WTC11 (cell line): ENCODE results near the gene LYRM4. TPM values are rescaled to one million over a fixed set of nuclear protein-coding genes. Genes with fewer than 3 reads are reported as not detected.

ENCODE experiments used
- ATAC-seq: fragments of 200-7000 bp; cut with Tn5 transposase; 2 replicates; pipeline ENCODE4 v1.10.0; 2021; ENCODE audit warnings: mild to moderate bottlenecking, moderate library complexity
- CTCF ChIA-PET: fragments of 300-600 bp; sonication (Branson Sonifier 250); formaldehyde crosslinking; loops from one replicate; lab custom pipeline; 2021; ENCODE audit warnings: antibody characterized with exemption; lab: Charles Lee
- POLR2A ChIA-PET: fragments of 350-600 bp; sonication (Branson Sonifier 250); formaldehyde crosslinking; loops from one replicate; lab custom pipeline; 2021; ENCODE audit warnings: antibody characterized with exemption; lab: Charles Lee
- DNase-seq: peaks from one replicate; pipeline ENCODE4 v3.0.0; 2021; ENCODE audit warnings: low spot score
- H3K27ac Mint-ChIP-seq: 2 replicates; pipeline ENCODE4 v1.8.0; 2021; ENCODE audit warnings: mixed read lengths
- H3K27me3 Mint-ChIP-seq: 2 replicates; pipeline ENCODE4 v1.8.0; 2021; ENCODE audit warnings: low read depth, mild to moderate bottlenecking, moderate library complexity, mixed read lengths
- H3K36me3 Mint-ChIP-seq: 2 replicates; pipeline ENCODE4 v1.8.0; 2021; ENCODE audit warnings: mixed read lengths
- H3K4me1 Mint-ChIP-seq: 2 replicates; pipeline ENCODE4 v1.8.0; 2022; ENCODE audit warnings: mixed read lengths
- H3K4me3 Mint-ChIP-seq: 2 replicates; pipeline ENCODE4 v1.8.0; 2021; ENCODE audit warnings: mild to moderate bottlenecking, moderate library complexity, mixed read lengths
- H3K9me3 Mint-ChIP-seq: 2 replicates; pipeline ENCODE4 v1.8.0; 2021; ENCODE audit warnings: mixed read lengths
- ELF4 ChIP-seq: sonication (generic); formaldehyde crosslinking; IDR thresholded peaks from 2 replicates; pipeline ENCODE4 v1.8.1; 2022; ENCODE audit warnings: low read depth, mild to moderate bottlenecking, moderate library complexity, missing genetic modification reagents
- FOXJ3 ChIP-seq: sonication (generic); formaldehyde crosslinking; IDR thresholded peaks from 2 replicates; pipeline ENCODE4 v1.9.0; 2021; ENCODE audit warnings: missing genetic modification reagents, mild to moderate bottlenecking, borderline replicate concordance
- JUN ChIP-seq: sonication (generic); formaldehyde crosslinking; IDR thresholded peaks from 2 replicates; pipeline ENCODE4 v1.8.0; 2023; ENCODE audit warnings: mild to moderate bottlenecking, missing genetic modification reagents
- NFATC4 ChIP-seq: fragments of 250-450 bp; sonication (Bioruptor Pico); IDR thresholded peaks from 2 replicates; pipeline ENCODE4 v1.9.0; 2021; ENCODE audit warnings: mild to moderate bottlenecking
- NFYB ChIP-seq: sonication (generic); formaldehyde crosslinking; conservative IDR thresholded peaks from 2 replicates; pipeline ENCODE4 v1.8.0; 2022; ENCODE audit warnings: low read depth, missing genetic modification reagents
- NR1H2 ChIP-seq: sonication (generic); formaldehyde crosslinking; IDR thresholded peaks from 2 replicates; pipeline ENCODE4 v1.9.0; 2021; ENCODE audit warnings: mild to moderate bottlenecking, moderate library complexity, missing genetic modification reagents
- NR2C2 ChIP-seq: sonication (generic); formaldehyde crosslinking; IDR thresholded peaks from 2 replicates; pipeline ENCODE4 v1.8.0; 2022; ENCODE audit warnings: mild to moderate bottlenecking, missing genetic modification reagents
- NR3C1 ChIP-seq: sonication (generic); formaldehyde crosslinking; conservative IDR thresholded peaks from 2 replicates; pipeline ENCODE4 v1.8.1; 2023; ENCODE audit warnings: low read depth, mild to moderate bottlenecking, missing genetic modification reagents
- SMAD4 ChIP-seq: sonication (generic); formaldehyde crosslinking; IDR thresholded peaks from 2 replicates; pipeline ENCODE4 v1.8.0; 2022; ENCODE audit warnings: mild to moderate bottlenecking, missing genetic modification reagents
- TCF7 ChIP-seq: sonication (generic); formaldehyde crosslinking; IDR thresholded peaks from 2 replicates; pipeline ENCODE4 v1.8.0; 2022; ENCODE audit warnings: mild to moderate bottlenecking, low read depth, missing genetic modification reagents, moderate library complexity
- TEAD1 ChIP-seq: sonication (generic); formaldehyde crosslinking; IDR thresholded peaks from 2 replicates; pipeline ENCODE4 v1.8.0; 2022; ENCODE audit warnings: mild to moderate bottlenecking, missing genetic modification reagents
- TP53 ChIP-seq: sonication (generic); formaldehyde crosslinking; IDR thresholded peaks from 2 replicates; pipeline ENCODE4 v1.8.1; 2023; ENCODE audit warnings: mild to moderate bottlenecking, missing genetic modification reagents
- ZNF121 ChIP-seq: sonication (generic); formaldehyde crosslinking; IDR thresholded peaks from 2 replicates; pipeline ENCODE4 v1.8.0; 2023; ENCODE audit warnings: missing genetic modification reagents
- ZNF317 ChIP-seq: sonication (generic); formaldehyde crosslinking; IDR thresholded peaks from 2 replicates; pipeline ENCODE4 v1.8.1; 2023; ENCODE audit warnings: low read depth, mild to moderate bottlenecking, moderate library complexity, missing genetic modification reagents, borderline replicate concordance
- ZNF423 ChIP-seq: fragments of 250-450 bp; sonication (Bioruptor Pico); IDR thresholded peaks from 2 replicates; pipeline ENCODE4 v2.1.2; 2022; ENCODE audit warnings: mild to moderate bottlenecking, moderate library complexity
- total RNA-seq: library from RNA; stranded (reverse); gene quantifications from 3 replicates; pipeline ENCODE4 v1.2.3, GENCODE V29; 2021
- TF ChIP-seq, protein P1 (sequence below): fragments of 250-450 bp; sonication (Bioruptor Pico); conservative IDR thresholded peaks from 2 replicates; pipeline ENCODE4 v1.9.0; 2021; ENCODE audit warnings: mild to moderate bottlenecking
- TF ChIP-seq, protein P2 (sequence below): fragments of 250-450 bp; sonication (Bioruptor Pico); IDR thresholded peaks from 2 replicates; pipeline ENCODE4 v1.8.0; 2021; ENCODE audit warnings: mild to moderate bottlenecking
- TF ChIP-seq, protein P3 (sequence below): sonication (generic); formaldehyde crosslinking; IDR thresholded peaks from 2 replicates; pipeline ENCODE4 v1.8.1; 2023; ENCODE audit warnings: mild to moderate bottlenecking, missing genetic modification reagents, moderate library complexity
- TF ChIP-seq, protein P4 (sequence below): sonication (generic); formaldehyde crosslinking; IDR thresholded peaks from 2 replicates; pipeline ENCODE4 v1.8.1; 2022; ENCODE audit warnings: mild to moderate bottlenecking, missing genetic modification reagents, moderate library complexity, borderline replicate concordance
- TF ChIP-seq, protein P5 (sequence below): fragments of 250-450 bp; sonication (Bioruptor Pico); IDR thresholded peaks from 2 replicates; pipeline ENCODE4 v2.1.2; 2022; ENCODE audit warnings: mild to moderate bottlenecking, moderate library complexity
- TF ChIP-seq, protein P6 (sequence below): sonication (generic); formaldehyde crosslinking; conservative IDR thresholded peaks from 2 replicates; pipeline ENCODE4 v1.8.1; 2022; ENCODE audit warnings: mild to moderate bottlenecking, missing genetic modification reagents
- TF ChIP-seq, protein P7 (sequence below): sonication (generic); formaldehyde crosslinking; IDR thresholded peaks from 2 replicates; pipeline ENCODE4 v1.8.1; 2023; ENCODE audit warnings: mild to moderate bottlenecking, missing genetic modification reagents
- TF ChIP-seq, protein P8 (sequence below): fragments of 250-450 bp; sonication (Bioruptor Pico); IDR thresholded peaks from 2 replicates; pipeline ENCODE4 v1.9.0; 2021; ENCODE audit warnings: moderate library complexity, mild to moderate bottlenecking, inconsistent platforms, borderline replicate concordance
- TF ChIP-seq, protein P9 (sequence below): sonication (generic); formaldehyde crosslinking; IDR thresholded peaks from 2 replicates; pipeline ENCODE4 v1.8.1; 2022; ENCODE audit warnings: low read depth, missing genetic modification reagents, borderline replicate concordance

LYRM4 gene
- total RNA-seq, 1 experiment from 2014 or later, result 49.7 TPM

DNA sequence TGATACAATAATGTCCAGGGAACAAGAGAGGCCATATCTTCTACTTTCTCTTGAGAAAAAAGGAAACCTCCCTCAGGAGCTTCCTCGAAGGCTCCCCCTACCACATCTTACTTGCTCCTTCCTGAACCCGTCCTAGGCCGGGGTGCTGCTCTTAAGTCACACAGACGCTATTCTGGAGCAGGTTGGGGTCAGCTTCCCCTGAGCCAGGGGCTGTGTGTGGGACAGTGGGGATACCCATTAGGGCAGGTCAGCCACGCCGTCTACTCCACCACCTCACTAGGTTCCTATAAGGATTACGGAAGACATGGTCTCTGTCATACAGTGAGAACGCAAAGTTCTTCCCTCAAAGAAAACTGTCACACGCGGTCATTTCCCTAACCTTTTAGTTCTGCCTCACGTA, 183.8 kb downstream of the LYRM4 start (continued):
- TF ChIP-seq ELF4 (no peak), NR3C1 (CRISPR knock-in tag) (no peak), ZNF423 (CRISPR knock-in tag) (no peak), NR1H2 (CRISPR knock-in tag) (no peak)
- TF ChIP-seq, protein P1, sequence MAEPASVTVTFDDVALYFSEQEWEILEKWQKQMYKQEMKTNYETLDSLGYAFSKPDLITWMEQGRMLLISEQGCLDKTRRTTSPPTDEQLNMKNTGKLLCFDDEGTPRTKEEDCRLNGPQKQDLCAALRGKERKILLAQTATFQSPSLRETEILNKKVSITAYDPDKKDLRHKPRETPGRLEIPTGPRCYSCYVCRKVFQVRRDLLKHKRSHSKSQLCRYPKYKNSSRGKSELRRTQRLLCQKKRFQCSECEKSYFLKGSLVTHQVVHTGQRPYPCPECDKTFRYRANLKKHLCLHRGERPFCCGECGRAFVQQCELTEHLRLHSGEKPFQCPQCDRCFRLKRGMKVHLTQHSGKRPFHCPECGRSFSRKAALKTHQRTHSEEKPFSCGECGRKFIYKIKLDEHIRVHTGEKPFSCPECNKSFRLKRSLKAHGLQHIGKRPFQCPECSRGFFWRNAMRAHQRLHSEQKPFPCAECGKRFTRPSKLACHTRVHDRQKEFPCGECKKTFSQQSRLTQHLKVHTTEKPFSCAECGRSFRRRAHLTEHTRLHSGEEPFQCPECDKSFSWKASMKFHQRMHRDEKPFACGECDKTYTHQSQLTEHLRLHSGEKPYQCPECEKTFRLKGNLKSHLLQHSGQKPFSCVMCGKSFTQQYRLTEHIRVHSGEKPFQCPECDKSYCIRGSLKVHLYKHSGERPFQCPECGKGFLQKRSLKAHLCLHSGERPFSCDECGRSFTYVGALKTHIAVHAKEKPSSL, result no peak

DNA sequence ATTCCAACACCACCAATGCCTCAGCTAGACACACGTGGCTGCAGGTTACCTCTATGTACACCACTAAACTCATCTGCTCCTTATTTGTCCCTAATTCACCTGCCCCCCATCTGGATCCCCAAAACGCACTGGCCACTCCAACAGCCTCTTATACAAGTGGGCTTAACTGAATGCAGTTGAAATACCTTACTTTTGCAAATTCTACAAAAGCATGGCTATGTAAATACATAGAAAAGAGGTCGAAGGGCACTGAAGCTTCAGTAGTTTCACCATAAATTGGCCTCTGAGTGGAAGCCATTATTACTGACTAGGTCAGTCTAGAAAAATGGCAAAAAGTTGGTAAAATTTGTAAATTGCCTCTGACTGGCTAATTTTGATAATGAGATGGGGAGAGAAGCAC, 186.8 kb downstream of the LYRM4 start:
- Mint-ChIP-seq H3K4me1 (no peaks in the 10 kb centered on the region), H3K9me3 (peaks cover 12% of the 10 kb centered on the region), H3K27ac (no peak overlapping the region), H3K27me3 (no peaks in the 10 kb centered on the region; the same call in 1 of the 2 replicates), H3K36me3 (no peaks in the 10 kb centered on the region), H3K4me3 (no peak overlapping the region)
- no peak for DNase-seq
- ChIA-PET CTCF (interaction anchor here (1.3 kb wide), 1 partner anchor 16 kb away, joined by 4 read pairs; no protein-coding TSS in a partner anchor), POLR2A (no interaction called here)
- TF ChIP-seq NFYB, result no peak
- TF ChIP-seq, protein P2, sequence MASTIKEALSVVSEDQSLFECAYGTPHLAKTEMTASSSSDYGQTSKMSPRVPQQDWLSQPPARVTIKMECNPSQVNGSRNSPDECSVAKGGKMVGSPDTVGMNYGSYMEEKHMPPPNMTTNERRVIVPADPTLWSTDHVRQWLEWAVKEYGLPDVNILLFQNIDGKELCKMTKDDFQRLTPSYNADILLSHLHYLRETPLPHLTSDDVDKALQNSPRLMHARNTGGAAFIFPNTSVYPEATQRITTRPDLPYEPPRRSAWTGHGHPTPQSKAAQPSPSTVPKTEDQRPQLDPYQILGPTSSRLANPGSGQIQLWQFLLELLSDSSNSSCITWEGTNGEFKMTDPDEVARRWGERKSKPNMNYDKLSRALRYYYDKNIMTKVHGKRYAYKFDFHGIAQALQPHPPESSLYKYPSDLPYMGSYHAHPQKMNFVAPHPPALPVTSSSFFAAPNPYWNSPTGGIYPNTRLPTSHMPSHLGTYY (CRISPR knock-in tag), result no peak
- TF ChIP-seq, protein P3, sequence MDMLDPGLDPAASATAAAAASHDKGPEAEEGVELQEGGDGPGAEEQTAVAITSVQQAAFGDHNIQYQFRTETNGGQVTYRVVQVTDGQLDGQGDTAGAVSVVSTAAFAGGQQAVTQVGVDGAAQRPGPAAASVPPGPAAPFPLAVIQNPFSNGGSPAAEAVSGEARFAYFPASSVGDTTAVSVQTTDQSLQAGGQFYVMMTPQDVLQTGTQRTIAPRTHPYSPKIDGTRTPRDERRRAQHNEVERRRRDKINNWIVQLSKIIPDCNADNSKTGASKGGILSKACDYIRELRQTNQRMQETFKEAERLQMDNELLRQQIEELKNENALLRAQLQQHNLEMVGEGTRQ (CRISPR knock-in tag), result no peak
- no peak for TF ChIP-seq TEAD1 (CRISPR knock-in tag)
- TF ChIP-seq, protein P4, sequence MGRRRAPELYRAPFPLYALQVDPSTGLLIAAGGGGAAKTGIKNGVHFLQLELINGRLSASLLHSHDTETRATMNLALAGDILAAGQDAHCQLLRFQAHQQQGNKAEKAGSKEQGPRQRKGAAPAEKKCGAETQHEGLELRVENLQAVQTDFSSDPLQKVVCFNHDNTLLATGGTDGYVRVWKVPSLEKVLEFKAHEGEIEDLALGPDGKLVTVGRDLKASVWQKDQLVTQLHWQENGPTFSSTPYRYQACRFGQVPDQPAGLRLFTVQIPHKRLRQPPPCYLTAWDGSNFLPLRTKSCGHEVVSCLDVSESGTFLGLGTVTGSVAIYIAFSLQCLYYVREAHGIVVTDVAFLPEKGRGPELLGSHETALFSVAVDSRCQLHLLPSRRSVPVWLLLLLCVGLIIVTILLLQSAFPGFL (CRISPR knock-in tag), result no peak
- TF ChIP-seq NFATC4 (CRISPR knock-in tag), result no peak
- TF ChIP-seq TCF7, result no peak
- TF ChIP-seq, protein P5, sequence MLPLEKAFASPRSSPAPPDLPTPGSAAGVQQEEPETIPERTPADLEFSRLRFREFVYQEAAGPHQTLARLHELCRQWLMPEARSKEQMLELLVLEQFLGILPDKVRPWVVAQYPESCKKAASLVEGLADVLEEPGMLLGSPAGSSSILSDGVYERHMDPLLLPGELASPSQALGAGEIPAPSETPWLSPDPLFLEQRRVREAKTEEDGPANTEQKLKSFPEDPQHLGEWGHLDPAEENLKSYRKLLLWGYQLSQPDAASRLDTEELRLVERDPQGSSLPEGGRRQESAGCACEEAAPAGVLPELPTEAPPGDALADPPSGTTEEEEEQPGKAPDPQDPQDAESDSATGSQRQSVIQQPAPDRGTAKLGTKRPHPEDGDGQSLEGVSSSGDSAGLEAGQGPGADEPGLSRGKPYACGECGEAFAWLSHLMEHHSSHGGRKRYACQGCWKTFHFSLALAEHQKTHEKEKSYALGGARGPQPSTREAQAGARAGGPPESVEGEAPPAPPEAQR (CRISPR knock-in tag), result no peak
- TF ChIP-seq, protein P6, sequence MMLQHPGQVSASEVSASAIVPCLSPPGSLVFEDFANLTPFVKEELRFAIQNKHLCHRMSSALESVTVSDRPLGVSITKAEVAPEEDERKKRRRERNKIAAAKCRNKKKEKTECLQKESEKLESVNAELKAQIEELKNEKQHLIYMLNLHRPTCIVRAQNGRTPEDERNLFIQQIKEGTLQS, result no peak
- no peak for TF ChIP-seq ZNF121
- TF ChIP-seq, protein P7, sequence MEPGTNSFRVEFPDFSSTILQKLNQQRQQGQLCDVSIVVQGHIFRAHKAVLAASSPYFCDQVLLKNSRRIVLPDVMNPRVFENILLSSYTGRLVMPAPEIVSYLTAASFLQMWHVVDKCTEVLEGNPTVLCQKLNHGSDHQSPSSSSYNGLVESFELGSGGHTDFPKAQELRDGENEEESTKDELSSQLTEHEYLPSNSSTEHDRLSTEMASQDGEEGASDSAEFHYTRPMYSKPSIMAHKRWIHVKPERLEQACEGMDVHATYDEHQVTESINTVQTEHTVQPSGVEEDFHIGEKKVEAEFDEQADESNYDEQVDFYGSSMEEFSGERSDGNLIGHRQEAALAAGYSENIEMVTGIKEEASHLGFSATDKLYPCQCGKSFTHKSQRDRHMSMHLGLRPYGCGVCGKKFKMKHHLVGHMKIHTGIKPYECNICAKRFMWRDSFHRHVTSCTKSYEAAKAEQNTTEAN (CRISPR knock-in tag), result no peak
- TF ChIP-seq SMAD4 (CRISPR knock-in tag), result no peak
- no peak for TF ChIP-seq JUN
- TF ChIP-seq, protein P8, sequence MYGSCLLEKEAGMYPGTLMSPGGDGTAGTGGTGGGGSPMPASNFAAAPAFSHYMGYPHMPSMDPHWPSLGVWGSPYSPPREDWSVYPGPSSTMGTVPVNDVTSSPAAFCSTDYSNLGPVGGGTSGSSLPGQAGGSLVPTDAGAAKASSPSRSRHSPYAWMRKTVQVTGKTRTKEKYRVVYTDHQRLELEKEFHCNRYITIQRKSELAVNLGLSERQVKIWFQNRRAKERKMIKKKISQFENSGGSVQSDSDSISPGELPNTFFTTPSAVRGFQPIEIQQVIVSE, result no peak
- TF ChIP-seq, protein P9, sequence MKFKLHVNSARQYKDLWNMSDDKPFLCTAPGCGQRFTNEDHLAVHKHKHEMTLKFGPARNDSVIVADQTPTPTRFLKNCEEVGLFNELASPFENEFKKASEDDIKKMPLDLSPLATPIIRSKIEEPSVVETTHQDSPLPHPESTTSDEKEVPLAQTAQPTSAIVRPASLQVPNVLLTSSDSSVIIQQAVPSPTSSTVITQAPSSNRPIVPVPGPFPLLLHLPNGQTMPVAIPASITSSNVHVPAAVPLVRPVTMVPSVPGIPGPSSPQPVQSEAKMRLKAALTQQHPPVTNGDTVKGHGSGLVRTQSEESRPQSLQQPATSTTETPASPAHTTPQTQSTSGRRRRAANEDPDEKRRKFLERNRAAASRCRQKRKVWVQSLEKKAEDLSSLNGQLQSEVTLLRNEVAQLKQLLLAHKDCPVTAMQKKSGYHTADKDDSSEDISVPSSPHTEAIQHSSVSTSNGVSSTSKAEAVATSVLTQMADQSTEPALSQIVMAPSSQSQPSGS (CRISPR knock-in tag), result no peak
- TF ChIP-seq ZNF317 (CRISPR knock-in tag), result no peak
- TF ChIP-seq NR2C2 (CRISPR knock-in tag), result no peak
- no peak for TF ChIP-seq ELF4
- TF ChIP-seq FOXJ3 (CRISPR knock-in tag), result no peak
- no peak for TF ChIP-seq TP53
- ATAC-seq, result no peak
